BJ (cell line): Measurements from ENCODE around the gene MID1. TPM values are rescaled to one million over a fixed set of nuclear protein-coding genes. Genes with fewer than 3 reads are reported as not detected.

Experiments
- CTCF ChIA-PET: fragments of 350-600 bp; formaldehyde crosslinking; extraction: SDS; loops from one replicate; lab custom pipeline; 2021; ENCODE audit warnings: antibody characterized with exemption, inconsistent platforms; lab: Yijun Ruan, JAX
- POLR2A ChIA-PET: fragments of 300-600 bp; sonication (Branson Sonifier 250); formaldehyde crosslinking; extraction: SDS; loops from one replicate; lab custom pipeline; 2021; ENCODE audit warnings: antibody characterized with exemption; lab: Charles Lee
- DNase-seq: peaks from one replicate; pipeline ENCODE4 v3.0.0-alpha.2; 2011; ENCODE audit warnings: low read depth
- H3K27me3 ChIP-seq: 2 replicates; pipeline ENCODE4 v1.6.0; 2011; ENCODE audit warnings: low read length; ENCODE audit not compliant: control insufficient read depth, insufficient read depth
- H3K36me3 ChIP-seq: 2 replicates; pipeline ENCODE4 v1.5.1; 2011; ENCODE audit warnings: low read length; ENCODE audit not compliant: control insufficient read depth, insufficient read depth
- H3K4me3 ChIP-seq: 2 replicates; pipeline ENCODE4 v1.5.1; 2011; ENCODE audit warnings: low read depth, mild to moderate bottlenecking, control low read depth, low read length
- CTCF ChIP-seq: IDR thresholded peaks from 2 replicates; pipeline ENCODE4 v1.5.1; 2011; ENCODE audit warnings: low read depth, mild to moderate bottlenecking, control low read depth, inconsistent platforms, low read length, moderate library complexity; ENCODE audit not compliant: insufficient read depth
- polyA plus RNA-seq: library from polyadenylated mRNA; depleted of rRNA; stranded (reverse); fragments of >200 nt; gene quantifications from 2 replicates; pipeline ENCODE4 v1.2.3, GENCODE V29; 2011

The MID1 gene
- polyA plus RNA-seq, 1 experiment: 42.6 TPM

DNA sequence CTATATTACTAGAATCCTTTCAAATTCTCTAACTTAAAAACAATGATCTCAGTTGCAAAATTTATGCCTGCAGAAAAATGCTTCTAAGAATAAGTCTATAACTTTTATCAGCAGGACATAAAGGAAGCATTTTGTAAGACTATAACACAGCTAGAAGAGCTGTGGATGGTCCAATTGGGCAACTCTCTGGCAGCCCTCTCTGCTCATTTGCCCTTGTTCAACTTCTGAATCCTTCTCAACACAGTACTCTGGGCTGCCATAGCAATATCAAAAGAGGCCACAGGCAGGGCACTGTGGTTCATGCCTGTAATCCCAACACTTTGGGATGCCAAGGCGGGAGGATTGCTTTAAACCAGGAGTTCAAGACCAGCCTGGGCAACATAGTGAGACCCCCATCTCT lies 88.5 kb downstream of the MID1 start:
- Histone ChIP-seq H3K36me3 (no peaks in the 10 kb centered on the region), H3K4me3 (no peak overlapping the region), H3K27me3 (no peaks in the 10 kb centered on the region)
- ChIA-PET CTCF (no interaction called here), POLR2A (no interaction called here)
- no peak for TF ChIP-seq CTCF
- DNase-seq: no peak

DNA sequence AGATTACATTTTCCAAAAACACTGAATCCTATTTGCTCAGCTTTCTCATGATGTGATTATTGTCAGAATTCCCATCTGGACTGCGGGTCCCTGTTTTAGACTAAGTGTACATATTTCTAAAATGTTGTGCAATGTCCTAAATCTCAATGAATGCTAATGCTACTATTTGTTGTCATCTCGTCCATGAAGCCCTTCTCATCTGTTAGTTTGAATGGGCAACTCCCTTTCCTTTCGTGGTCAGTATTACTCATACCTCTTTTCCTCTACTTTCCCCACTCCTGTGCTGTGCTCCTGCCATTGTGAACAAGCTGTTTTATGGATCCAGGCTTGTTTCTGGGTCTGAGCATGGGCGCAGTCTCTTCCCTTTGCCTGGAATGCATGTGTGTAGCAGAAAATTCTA lies 91.0 kb downstream of the MID1 start:
- CTCF ChIA-PET: no interaction called here
- no peak for DNase-seq
- no peak for TF ChIP-seq CTCF
- POLR2A ChIA-PET: interaction anchor here (0.6 kb wide), 1 partner anchor 115 kb away, joined by 6 read pairs; no protein-coding TSS in a partner anchor
- Histone ChIP-seq H3K4me3 (no peak overlapping the region), H3K36me3 (no peaks in the 10 kb centered on the region), H3K27me3 (no peaks in the 10 kb centered on the region)

DNA sequence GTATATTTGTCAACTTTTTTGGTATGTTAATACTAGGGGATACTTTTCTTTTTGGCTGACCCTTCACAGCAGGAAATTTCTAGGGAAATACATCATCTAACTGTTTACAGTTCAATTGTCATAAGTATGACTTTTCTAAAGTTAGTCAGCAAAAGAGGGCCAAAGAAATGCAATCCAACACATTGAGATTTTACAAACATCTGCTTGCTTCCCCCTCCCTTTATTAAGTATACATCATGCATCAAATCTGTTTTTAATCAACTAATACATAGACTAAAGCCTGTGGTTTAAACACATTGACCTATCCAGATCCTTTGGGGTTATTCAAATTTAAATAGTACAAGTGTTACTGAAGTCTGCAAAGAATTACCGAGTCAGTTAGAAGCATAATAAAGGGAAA lies 93.9 kb downstream of the MID1 start:
- ChIA-PET CTCF (no interaction called here), POLR2A (no interaction called here)
- TF ChIP-seq CTCF: no peak
- DNase-seq: no peak
- Histone ChIP-seq H3K27me3 (no peaks in the 10 kb centered on the region), H3K36me3 (no peaks in the 10 kb centered on the region), H3K4me3 (no peak overlapping the region)

DNA sequence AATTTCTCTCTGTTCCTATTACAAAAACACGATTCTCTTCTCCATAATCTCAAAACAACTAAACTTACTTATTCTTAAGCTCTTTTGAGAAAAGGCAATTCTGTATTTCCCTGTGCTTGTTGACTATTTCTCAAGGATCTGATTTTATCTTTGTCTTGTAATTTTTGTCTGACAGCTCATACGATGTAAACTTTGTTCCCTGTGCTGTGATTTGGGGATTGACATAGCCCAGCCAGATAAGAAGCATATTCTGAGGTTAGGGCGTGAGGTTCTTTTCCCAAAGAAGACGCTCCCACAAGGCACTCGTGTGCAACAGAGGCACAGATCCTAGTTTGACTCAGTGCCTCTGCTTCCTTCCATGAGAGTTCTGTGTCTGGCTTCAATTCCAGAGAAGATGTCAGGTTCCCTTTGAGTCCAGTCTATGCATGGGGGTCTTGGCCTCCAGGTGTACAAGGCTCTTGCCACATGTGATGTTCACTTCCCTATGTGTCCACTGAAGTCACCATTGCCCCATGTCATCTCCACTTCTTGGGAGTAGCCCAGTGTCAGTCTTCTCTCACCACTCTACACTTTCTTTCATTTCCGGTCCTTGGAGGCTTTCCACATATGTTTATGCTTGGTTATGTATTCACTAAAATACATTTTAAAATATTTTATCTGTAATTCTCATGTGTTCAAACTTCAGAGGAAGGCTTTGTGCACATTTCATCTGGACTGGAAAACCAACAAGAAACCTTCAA lies 94.8 kb downstream of the MID1 start:
- POLR2A ChIA-PET: no interaction called here
- DNase-seq: no peak
- Histone ChIP-seq H3K27me3 (no peaks in the 10 kb centered on the region), H3K4me3 (no peak overlapping the region), H3K36me3 (no peaks in the 10 kb centered on the region; the same call in 1 of the 2 replicates)
- CTCF ChIA-PET: interaction anchor here (0.7 kb wide), 1 partner anchor 73 kb away, joined by 3 read pairs; no protein-coding TSS in a partner anchor
- no peak for TF ChIP-seq CTCF

DNA sequence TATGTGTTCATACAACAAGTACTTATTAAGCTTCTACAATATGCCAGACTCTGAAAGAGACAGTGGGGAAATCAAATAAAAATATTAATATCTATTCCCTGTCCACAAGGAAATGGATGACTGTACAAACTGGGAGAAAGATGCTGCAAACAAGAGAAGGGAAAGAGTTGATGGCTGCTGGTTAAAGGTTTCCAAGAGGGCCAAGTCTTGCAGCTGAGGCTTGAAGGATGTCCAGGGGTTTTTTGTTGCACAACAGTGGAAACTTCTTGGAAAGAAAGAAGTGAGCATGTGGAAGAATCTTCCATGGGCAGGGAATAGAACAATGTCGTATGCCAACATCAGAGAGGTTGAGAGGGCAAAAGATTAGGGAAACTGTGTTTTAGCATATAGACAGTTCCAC lies 95.8 kb downstream of the MID1 start:
- TF ChIP-seq CTCF: no peak
- POLR2A ChIA-PET: no interaction called here
- CTCF ChIA-PET: no interaction called here
- Histone ChIP-seq H3K36me3 (no peaks in the 10 kb centered on the region; the same call in 1 of the 2 replicates), H3K27me3 (no peaks in the 10 kb centered on the region), H3K4me3 (no peak overlapping the region)
- no peak for DNase-seq
